Measurements from ENCODE around the gene RBM4B. TPM values are rescaled to one million over a fixed set of nuclear protein-coding genes. Genes with fewer than 3 reads are reported as not detected.

The RBM4B gene
- total RNA-seq, 2 experiments from 2014 or later: 12.2 to 15.5 TPM

- Mint-ChIP-seq H3K27me3 (no peaks in the 10 kb centered on the region), H3K9me3 (no peaks in the 10 kb centered on the region)
These were observed 7.8 kb upstream of the RBM4B start for GRCh38 chr11:66685276-66686099.

DNA sequence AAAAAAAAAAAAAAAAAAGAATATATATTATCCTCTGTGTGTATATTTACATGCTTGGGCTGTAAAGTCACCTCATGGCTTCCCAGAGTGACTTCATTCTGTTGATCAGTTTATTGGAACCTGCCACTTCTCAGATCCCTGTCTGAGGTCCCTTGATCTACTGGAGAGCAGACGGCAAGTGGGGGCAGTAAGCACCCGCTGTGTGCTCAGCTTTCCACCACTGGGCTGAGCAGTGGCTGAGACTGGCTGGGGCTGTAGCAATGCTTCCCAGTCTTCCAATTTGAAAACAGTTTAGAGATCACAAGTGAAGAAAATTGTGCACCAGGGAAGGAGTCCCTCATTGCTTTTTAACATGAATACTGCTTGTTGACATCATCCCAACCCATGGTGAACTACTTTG lies 6.9 kb upstream of the RBM4B start:
- H3K4me3 Mint-ChIP-seq: no peak overlapping the region
- no peaks in the 10 kb centered on the region for H3K27me3 Mint-ChIP-seq
- DNase-seq: no peak
- H3K27ac Mint-ChIP-seq: no peak overlapping the region
- no peaks in the 10 kb centered on the region for H3K4me1 Mint-ChIP-seq
- H3K9me3 Mint-ChIP-seq: no peaks in the 10 kb centered on the region
- no peaks in the 10 kb centered on the region for H3K36me3 Mint-ChIP-seq

More at GRCh38 chr11:66685276-66686099, 7.8 kb upstream of the RBM4B start:
- Mint-ChIP-seq H3K4me1 (no peaks in the 10 kb centered on the region), H3K27ac (no peak overlapping the region), H3K4me3 (no peak overlapping the region), H3K36me3 (no peaks in the 10 kb centered on the region)
- DNase-seq: no peak

GRCh38 chr11:66683877-66684276 lies 6.2 kb upstream of the RBM4B start:
- Mint-ChIP-seq H3K27me3 (no peaks in the 10 kb centered on the region), H3K4me1 (no peaks in the 10 kb centered on the region), H3K4me3 (no peak overlapping the region), H3K9me3 (no peaks in the 10 kb centered on the region), H3K36me3 (no peaks in the 10 kb centered on the region), H3K27ac (no peak overlapping the region)
- no peak for DNase-seq

DNA sequence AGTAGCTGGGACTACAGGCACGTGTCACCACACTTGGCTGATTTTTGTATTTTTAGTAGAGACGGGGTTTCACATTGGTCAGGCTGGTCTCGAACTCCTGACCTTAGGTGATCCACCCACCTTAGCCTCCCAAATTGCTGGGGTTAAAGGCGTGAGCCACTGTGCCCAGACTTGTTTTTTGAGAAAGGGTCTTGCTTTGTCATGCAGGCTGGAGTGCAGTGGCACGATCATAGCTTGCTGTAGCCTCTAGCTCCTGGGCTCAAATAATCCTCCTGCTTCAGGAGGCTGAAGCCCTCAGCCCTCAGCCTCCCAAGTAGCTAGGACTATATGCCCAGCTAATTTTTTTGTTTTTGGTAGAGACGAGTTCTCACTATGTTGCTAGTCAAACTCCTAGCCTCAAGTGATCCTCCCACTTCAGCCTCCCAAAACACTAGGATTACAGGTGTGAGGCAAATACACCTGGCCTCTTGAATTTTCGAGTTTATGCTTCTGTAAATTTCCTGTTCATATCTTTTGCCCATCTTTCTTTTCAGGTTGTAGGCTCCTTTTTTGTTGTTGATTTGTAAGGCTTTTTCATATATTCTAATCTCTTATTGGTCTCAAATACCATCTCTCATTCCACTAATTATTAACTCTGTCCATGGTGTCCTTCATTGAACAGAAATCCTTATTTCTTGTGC lies 3.4 kb upstream of the RBM4B start:
- peaks cover 15% of the 10 kb centered on the region for H3K4me1 Mint-ChIP-seq
- no peaks in the 10 kb centered on the region for H3K9me3 Mint-ChIP-seq
- no peak overlapping the region for H3K4me3 Mint-ChIP-seq
- peaks cover 12% of the 10 kb centered on the region for H3K36me3 Mint-ChIP-seq
- no peaks in the 10 kb centered on the region for H3K27me3 Mint-ChIP-seq
- no peak overlapping the region for H3K27ac Mint-ChIP-seq
- DNase-seq: no peak

GRCh38 chr11:66676931-66677598 lies 622 bp downstream of the RBM4B start:
- Mint-ChIP-seq H3K36me3 (peaks cover 18% of the 10 kb centered on the region), H3K9me3 (no peaks in the 10 kb centered on the region), H3K4me3 (peak overlapping the region; percentile 93), H3K27ac (peak overlapping the region; percentile 97), H3K4me1 (peaks cover 36% of the 10 kb centered on the region), H3K27me3 (no peaks in the 10 kb centered on the region)
- DNase-seq: no peak

DNA sequence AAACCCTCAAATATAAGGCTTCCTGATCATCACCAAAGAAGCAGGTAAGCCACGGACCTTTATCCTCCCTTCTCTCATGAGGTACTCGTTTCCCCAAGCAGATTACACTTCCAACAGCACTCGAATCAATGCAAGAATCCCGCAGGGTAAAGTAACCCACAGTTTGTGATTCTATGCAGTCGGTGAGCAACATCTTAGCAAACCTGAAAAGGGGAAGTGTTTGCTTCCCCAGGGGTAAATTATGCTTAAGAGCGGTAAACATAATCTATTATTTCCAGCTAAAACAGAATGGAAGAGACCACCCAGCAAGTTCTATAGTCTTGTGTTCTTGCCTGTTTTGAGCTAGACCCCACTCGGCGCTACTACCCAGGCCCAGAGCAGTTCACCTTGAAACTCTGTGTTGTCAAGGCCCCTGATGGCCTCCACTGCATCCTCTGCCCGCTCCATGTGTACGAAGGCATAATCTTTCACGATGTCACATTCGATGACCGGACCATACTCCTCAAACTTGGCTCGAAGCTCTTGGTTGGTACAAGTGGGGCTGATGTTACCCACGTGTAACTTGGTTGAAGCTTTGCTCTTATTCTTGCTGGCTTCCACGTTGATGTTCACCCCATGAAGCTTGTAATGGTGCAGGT lies 1.3 kb downstream of the RBM4B start:
- peaks cover 36% of the 10 kb centered on the region for H3K4me1 Mint-ChIP-seq
- DNase-seq: no peak
- H3K27ac Mint-ChIP-seq: peak overlapping the region; percentile 97
- H3K9me3 Mint-ChIP-seq: no peaks in the 10 kb centered on the region
- no peaks in the 10 kb centered on the region for H3K27me3 Mint-ChIP-seq
- H3K4me3 Mint-ChIP-seq: peak overlapping the region; percentile 93
- peaks cover 18% of the 10 kb centered on the region for H3K36me3 Mint-ChIP-seq

- Mint-ChIP-seq H3K36me3 (peaks cover 21% of the 10 kb centered on the region), H3K4me1 (peaks cover 43% of the 10 kb centered on the region), H3K9me3 (no peaks in the 10 kb centered on the region), H3K4me3 (peak overlapping the region; percentile 26), H3K27ac (no peak overlapping the region), H3K27me3 (no peaks in the 10 kb centered on the region)
- no peak for DNase-seq
These were observed 2.6 kb downstream of the RBM4B start for GRCh38 chr11:66674964-66675602.

DNA sequence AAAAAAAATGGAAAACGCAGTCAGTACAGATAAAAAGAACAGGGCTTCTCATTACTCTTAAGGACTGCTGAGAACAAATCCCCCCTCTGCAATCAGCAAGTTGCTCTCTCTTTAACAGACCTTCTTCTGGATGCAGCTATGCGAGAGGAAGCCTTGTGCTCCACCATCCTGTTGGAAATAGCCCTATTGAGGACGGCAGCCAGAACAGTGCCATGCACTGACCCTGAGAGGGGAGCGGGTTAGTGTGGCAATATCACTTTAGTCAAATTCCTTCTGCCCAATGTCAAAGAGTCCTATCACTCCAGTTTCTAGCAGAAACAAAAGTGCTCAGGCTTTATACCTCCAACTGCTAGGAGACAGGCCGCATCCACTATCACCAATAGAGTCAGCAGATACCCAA lies 6.9 kb downstream of the RBM4B start:
- no peak for DNase-seq
- no peaks in the 10 kb centered on the region for H3K27me3 Mint-ChIP-seq
- H3K27ac Mint-ChIP-seq: peak overlapping the region; percentile 62
- peaks cover 36% of the 10 kb centered on the region for H3K4me1 Mint-ChIP-seq
- no peak overlapping the region for H3K4me3 Mint-ChIP-seq
- no peaks in the 10 kb centered on the region for H3K9me3 Mint-ChIP-seq
- peaks cover 15% of the 10 kb centered on the region for H3K36me3 Mint-ChIP-seq

DNA sequence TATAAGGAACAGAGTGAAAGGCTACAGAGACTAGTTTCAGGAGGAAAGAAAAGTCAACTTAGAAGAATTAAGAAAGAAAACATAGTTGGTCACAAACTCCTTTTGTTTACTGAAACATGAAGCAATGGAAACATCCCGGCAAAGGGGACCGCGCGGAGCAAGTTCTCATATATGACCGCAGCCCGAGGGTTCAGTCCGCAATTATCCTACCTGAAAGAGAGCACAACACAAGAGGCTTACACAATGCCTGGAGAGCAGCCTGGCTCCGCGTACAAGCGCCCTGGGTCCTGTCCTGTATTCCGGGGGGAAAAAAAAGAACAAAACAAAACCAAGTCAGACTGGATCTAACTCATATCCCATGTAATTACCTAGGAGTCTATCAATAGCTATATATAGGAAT lies 12.3 kb downstream of the RBM4B start:
- Mint-ChIP-seq H3K9me3 (no peaks in the 10 kb centered on the region), H3K4me3 (no peak overlapping the region), H3K36me3 (peaks cover 15% of the 10 kb centered on the region), H3K27ac (peak overlapping the region; percentile 2), H3K27me3 (no peaks in the 10 kb centered on the region), H3K4me1 (peaks cover 19% of the 10 kb centered on the region)
- no peak for DNase-seq

DNA sequence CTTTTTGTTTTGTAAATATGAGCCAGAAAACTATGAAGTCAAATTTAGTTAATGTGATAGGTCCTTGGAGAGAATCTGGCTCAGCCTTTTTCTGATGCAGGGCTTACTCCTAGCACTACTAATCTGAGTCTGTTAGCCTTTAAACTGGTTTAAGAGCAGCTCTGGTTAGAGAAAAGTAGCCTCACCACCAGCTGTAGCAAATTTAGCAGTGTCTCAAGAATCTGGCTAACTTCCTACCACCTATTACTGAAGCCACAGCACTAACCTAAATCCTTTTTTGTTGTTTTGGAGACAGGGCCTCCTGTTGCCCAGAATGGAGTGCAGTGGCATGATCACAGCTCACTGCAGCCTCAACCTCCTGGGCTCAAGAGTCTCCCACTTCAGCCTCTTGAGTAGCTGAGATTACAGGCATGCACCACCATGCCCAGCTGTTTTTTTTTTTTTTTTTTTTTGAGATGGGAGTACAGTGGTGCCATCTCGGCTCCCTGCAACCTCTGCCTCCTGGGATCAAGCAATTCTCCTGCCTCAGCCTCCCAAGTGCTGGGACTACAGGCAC lies 13.9 kb downstream of the RBM4B start:
- Mint-ChIP-seq H3K27me3 (no peaks in the 10 kb centered on the region), H3K4me3 (no peak overlapping the region), H3K9me3 (no peaks in the 10 kb centered on the region), H3K36me3 (peaks cover 12% of the 10 kb centered on the region), H3K4me1 (peaks cover 15% of the 10 kb centered on the region), H3K27ac (no peak overlapping the region)
- DNase-seq: no peak

- H3K36me3 Mint-ChIP-seq: peaks cover 18% of the 10 kb centered on the region
- no peaks in the 10 kb centered on the region for H3K27me3 Mint-ChIP-seq
- H3K9me3 Mint-ChIP-seq: no peaks in the 10 kb centered on the region
- no peak for DNase-seq
- H3K27ac Mint-ChIP-seq: no peak overlapping the region
- H3K4me1 Mint-ChIP-seq: peaks cover 5% of the 10 kb centered on the region
- H3K4me3 Mint-ChIP-seq: no peak overlapping the region
These were observed 17.9 kb downstream of the RBM4B start for GRCh38 chr11:66659763-66660162.

GRCh38 chr11:66653123-66653522 lies 24.6 kb downstream of the RBM4B start:
- Mint-ChIP-seq H3K36me3 (peaks cover 48% of the 10 kb centered on the region), H3K27ac (no peak overlapping the region), H3K4me1 (peaks cover 27% of the 10 kb centered on the region), H3K27me3 (no peaks in the 10 kb centered on the region), H3K4me3 (no peak overlapping the region), H3K9me3 (no peaks in the 10 kb centered on the region)
- no peak for DNase-seq

- peaks cover 29% of the 10 kb centered on the region for H3K4me1 Mint-ChIP-seq
- no peaks in the 10 kb centered on the region for H3K9me3 Mint-ChIP-seq
- H3K36me3 Mint-ChIP-seq: peaks cover 51% of the 10 kb centered on the region
- DNase-seq: no peak
- H3K27ac Mint-ChIP-seq: peak overlapping the region; percentile 43
- no peak overlapping the region for H3K4me3 Mint-ChIP-seq
- H3K27me3 Mint-ChIP-seq: no peaks in the 10 kb centered on the region
These were observed 25.0 kb downstream of the RBM4B start for GRCh38 chr11:66652651-66653050.

- DNase-seq: no peak
- H3K36me3 Mint-ChIP-seq: peaks cover 62% of the 10 kb centered on the region
- H3K4me3 Mint-ChIP-seq: no peak overlapping the region
- H3K4me1 Mint-ChIP-seq: peaks cover 45% of the 10 kb centered on the region
- H3K27ac Mint-ChIP-seq: peak overlapping the region; percentile 34
- H3K27me3 Mint-ChIP-seq: no peaks in the 10 kb centered on the region
- H3K9me3 Mint-ChIP-seq: no peaks in the 10 kb centered on the region
These were observed 26.7 kb downstream of the RBM4B start for GRCh38 chr11:66651016-66651415.
